HT1080 (cell line): ENCODE data around the gene VSIG8. TPM values are rescaled to one million over a fixed set of nuclear protein-coding genes. Genes with fewer than 3 reads are reported as not detected.
"Not testable (repeated sequence)": the region's sequence is repeated elsewhere in the genome, so short reads cannot be mapped to it uniquely, and the experiment has no call there.

Source experiments
- DNase-seq: peaks from one replicate; pipeline ENCODE4 v3.0.0-alpha.2; 2015; ENCODE audit warnings: low read depth
- polyA plus RNA-seq, 2 experiments: library from polyadenylated mRNA; depleted of rRNA; stranded (reverse); fragments of >200 nt; gene quantifications; 2 replicates each; pipeline ENCODE4 v1.2.3, GENCODE V29; 2015
- total RNA-seq: library from RNA; depleted of rRNA; stranded (reverse); fragments of >200 nt; shearing (Covaris generic); gene quantifications from 2 replicates; pipeline ENCODE4 v1.2.3, GENCODE V29; 2014; rRNA removed

VSIG8 gene
- total RNA-seq: 0.03 and 0.07 TPM in 2 replicates
- polyA plus RNA-seq (2015; cell fraction: cytosol; rRNA removed): 0.08 TPM in 1 of 2 replicates, not detected in the other
- polyA plus RNA-seq (2015; cell fraction: nucleus; rRNA removed): 0.36 and 0.65 TPM in 2 replicates

- DNase-seq: no peak
Observed at GRCh38 chr1:159862557-159862956, at the start of gene VSIG8. VSIG8 (minus strand) TSS chr1:159862657; CDS start chr1:159862521, 136 bp downstream.

GRCh38 chr1:159911326-159912070 lies 49.0 kb upstream of the VSIG8 start:
- DNase-seq: no peak

DNA sequence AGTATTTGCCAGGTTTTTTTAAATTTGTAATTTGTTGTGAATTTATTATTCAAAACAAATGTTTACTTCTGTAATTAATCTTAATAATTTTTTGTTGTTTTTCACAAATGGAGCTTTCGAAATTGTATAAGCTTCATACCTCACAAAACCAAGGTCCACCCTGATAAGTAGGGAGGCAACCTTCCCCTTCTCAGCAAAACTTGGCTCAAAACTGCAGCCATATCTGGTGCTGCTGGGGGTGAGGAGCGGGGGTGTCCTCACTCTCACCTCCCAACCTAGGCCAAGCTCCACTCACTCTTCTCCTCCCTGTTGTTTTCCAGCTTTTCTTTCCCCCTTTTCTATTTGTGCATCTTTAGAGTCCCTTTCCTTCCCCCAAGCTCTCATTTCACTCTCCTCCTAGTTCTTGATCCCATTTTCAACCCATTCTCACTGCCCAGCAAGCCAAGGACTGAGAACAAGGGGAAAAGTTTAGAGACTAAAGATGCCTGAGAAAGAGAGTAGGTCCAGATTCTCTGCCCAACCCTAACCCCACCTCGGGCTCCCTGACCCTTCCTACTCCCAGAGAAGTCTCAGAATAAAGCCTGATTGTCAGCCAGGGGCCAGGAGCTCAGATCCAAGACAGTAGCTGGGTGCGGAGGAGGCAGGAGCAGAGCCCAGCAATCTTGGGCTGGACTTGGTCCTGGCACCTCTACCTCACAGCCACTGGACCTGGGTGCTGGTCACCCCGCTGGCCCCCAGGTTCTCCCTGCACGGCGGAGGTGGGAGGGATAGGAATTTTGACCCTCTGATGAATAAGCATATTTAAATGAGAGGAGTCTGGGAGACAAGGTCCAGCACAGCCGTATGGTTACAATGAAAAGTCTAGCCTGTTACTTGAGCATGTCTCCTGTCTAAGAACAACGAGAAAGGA lies 45.8 kb upstream of the VSIG8 start:
- no peak for DNase-seq

GRCh38 chr1:159906960-159907359 lies 44.5 kb upstream of the VSIG8 start:
- no peak for DNase-seq

DNA sequence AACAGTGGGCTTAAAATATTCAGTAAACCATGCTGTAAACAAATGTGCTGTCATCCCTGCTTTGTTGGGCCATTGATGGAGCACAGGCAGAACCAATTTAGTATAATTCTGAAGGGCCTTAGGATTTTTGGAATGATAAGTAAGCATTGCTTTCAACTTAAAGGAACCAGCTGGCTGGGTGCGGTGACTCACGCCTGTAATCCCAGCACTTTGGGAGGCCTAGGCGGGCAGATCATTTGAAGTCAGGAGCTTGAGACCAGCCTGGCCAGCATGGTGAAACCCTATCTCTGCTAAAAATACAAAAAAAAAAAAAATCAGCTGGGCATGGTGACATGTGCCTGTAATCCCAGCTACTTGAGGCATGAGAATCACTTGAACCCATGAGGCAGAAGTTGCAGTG lies 41.6 kb upstream of the VSIG8 start:
- DNase-seq: peak; percentile 35

- DNase-seq: no peak
Observed at GRCh38 chr1:159902541-159902940, 40.1 kb upstream of the VSIG8 start.

- DNase-seq: no peak
Observed at GRCh38 chr1:159900755-159901360, 38.4 kb upstream of the VSIG8 start.

DNA sequence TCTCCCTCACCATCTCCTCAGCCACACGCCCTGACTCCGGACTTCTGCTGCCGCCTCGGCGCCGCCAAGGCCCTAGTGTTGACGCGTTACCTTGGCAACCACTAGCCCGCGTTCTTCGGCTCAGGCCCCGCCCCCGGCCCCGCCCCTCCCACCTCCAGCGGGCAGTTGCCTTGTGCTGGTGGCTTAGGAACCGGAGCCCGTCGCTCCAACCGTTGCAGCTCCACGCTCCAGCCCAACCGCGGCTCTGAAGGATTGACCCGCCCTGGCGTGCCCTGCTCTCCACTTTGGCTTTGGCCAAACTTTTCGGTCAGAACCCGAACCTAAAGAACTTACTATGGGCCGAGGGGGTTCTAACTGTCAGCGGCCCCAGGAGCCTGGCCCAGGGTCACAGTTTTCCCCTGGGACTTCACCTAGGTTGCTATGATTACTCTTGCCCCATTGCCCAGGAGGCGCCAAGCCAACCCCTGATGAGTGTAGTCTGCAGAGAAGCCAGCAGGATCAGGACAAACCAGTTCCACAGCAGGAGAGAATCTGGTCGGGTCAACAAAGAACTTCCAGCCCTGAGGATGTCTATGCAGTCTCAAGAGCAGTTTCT lies 37.7 kb upstream of the VSIG8 start, which contains the start of gene CFAP45:
TSS of gene CFAP45 (minus strand) at position 80 of the 595 bp plus-strand sequence. CDS start at position 13, 67 bp downstream.
- no peak for DNase-seq

GRCh38 chr1:159899634-159900033 lies 37.2 kb upstream of the VSIG8 start:
- not testable (repeated sequence) for DNase-seq

GRCh38 chr1:159898527-159898926 lies 36.1 kb upstream of the VSIG8 start:
- DNase-seq: no peak

DNA sequence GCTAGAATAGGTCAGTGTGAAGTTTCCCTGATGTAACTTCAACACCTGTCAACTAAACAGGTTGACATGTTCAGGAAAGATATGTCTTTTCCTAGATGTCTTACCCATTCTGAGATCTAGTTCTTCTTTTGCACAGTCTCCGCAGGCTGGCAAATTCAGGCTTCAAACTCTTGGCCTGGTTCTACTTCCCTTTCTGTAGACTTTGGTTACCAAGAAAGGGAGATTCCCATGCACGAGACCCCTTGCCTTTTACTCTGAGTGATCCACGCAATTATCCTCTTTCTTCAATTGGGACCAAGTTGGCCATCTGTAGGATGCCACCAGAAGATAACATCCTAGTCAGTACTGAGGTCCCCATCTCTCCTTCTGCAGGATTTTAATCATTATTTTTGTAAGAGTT lies 35.5 kb upstream of the VSIG8 start:
- no peak for DNase-seq

- DNase-seq: no peak
Observed at GRCh38 chr1:159896546-159896930, 34.1 kb upstream of the VSIG8 start.

- DNase-seq: no peak
Observed at GRCh38 chr1:159895836-159896545, 33.5 kb upstream of the VSIG8 start.

GRCh38 chr1:159895286-159895685 lies 32.8 kb upstream of the VSIG8 start:
- DNase-seq: no peak

- no peak for DNase-seq
Observed at GRCh38 chr1:159892944-159893343, 30.5 kb upstream of the VSIG8 start.

- DNase-seq: peak; percentile 96
Observed at GRCh38 chr1:159891275-159892157, 29.1 kb upstream of the VSIG8 start.

DNA sequence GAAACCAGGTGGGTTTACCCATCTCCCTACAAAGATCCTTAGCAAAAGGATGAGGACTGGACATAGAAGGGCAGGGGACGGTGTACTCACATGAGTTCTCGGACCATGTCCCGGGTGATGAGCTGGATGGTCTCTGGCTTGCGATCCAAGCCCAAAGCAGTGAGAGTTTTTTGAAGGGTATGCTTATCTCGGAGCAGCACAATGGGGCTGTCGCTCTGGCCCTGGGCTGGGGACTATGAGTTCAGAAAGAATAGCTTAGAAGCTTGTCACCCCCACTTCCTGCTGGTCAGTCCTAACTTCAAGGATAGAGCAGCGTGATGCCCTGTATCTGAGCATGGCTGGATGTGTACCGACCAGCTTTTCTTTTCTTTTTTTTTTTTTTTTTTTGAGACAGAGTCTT lies 27.9 kb upstream of the VSIG8 start:
- no peak for DNase-seq

GRCh38 chr1:159889821-159890252 lies 27.4 kb upstream of the VSIG8 start:
- peak; percentile 99 for DNase-seq

- DNase-seq: peak; percentile 49
Observed at GRCh38 chr1:159889202-159889601, 26.7 kb upstream of the VSIG8 start.
